GM19455 (cell line): ENCODE results near the gene DIP2B.
"Not testable (repeated sequence)": the region's sequence is repeated elsewhere in the genome, so short reads cannot be mapped to it uniquely, and the experiment has no call there.

Experiments
- ATAC-seq: cut with Tn5 transposase; IDR thresholded peaks from one replicate; pipeline ENCODE4 v1.9.1; 2021; ENCODE audit not compliant: unreplicated experiment

The DIP2B gene

GRCh38 chr12:50665170-50665569 lies 160.4 kb downstream of the DIP2B start:
- ATAC-seq: no peak

- no peak for ATAC-seq
These were observed 160.8 kb downstream of the DIP2B start for GRCh38 chr12:50665609-50666008.

DNA sequence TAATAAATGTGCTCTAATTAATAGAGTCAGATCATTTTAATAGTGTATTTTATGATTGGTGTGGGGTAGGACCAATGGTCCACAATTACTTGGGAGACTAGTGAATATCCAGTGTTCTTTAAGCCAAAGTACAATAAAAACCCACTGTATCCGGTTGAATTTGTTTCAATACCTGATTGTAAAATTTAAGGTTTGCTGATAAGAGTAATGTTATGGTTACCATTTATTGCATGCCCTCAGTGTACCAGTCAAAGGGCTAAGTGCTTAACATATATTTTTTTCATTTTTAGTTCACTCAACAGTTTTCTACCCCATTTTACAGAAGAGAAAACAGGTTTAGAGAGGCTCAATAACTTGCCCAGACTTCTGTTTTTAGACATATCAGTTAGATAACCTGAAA lies 161.2 kb downstream of the DIP2B start:
- ATAC-seq: no peak

DNA sequence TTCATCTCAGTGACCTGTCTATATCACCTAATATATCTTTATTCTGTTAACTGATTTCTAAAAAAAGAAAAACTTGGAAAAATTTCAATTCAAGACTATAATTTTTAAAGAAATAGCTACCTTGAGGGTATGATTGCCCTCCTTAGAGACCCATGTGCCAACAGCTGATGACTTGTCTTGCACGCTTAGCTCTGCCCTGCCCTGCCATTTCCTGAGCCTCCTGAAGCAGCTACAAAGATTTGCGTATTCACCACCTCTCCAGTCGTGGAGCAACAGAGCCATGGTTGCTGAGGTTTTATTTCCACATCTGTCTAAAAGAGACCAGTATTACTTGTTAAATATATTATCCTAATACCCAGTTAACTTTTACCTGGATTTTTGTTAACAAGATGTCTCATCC lies 167.4 kb downstream of the DIP2B start:
- ATAC-seq: no peak

GRCh38 chr12:50676756-50677155 lies 172.0 kb downstream of the DIP2B start:
- no peak for ATAC-seq

DNA sequence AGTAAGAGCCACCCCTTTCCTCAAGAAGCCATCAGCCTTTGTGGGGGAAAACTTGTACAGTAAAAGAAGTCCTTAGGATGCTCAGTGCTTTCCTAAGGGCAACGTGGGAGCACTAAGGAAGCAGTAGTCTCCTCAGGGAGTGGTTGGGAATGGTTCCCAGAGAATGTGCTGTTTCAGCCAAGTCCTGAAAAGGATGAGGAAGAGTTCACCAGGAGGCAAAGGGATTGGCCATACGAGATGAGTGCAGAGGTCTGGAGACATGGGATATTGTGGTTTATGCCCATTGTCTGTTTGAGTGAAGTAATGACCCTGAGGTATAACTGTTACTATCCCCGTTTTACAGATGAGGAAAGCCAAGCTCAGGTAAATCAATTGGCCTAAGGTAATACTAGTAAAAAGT lies 173.1 kb downstream of the DIP2B start:
- no peak for ATAC-seq

GRCh38 chr12:50678650-50679365 lies 174.0 kb downstream of the DIP2B start:
- no peak for ATAC-seq

DNA sequence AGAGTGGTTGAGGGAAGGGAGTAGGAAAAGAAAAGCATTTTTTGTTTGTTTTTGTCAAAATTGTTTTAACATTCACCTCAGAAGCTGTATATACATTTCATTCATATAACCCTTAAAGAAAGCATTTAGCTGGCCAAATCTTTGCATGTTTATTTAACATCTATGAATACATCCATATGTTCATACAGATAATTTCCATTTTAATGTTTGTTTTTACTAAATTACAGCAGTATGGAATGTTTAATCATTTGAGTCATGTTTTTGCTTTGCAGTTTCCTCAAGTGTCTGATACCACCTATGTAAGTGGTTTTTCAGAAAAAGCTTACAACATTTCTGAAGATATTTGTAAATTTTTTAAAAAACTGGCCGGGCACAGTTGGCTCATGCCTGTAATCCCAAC lies 174.8 kb downstream of the DIP2B start:
- ATAC-seq: no peak

- not testable (repeated sequence) for ATAC-seq
These were observed 176.3 kb downstream of the DIP2B start for GRCh38 chr12:50681064-50681463.

GRCh38 chr12:50685641-50686040 lies 180.9 kb downstream of the DIP2B start:
- no peak for ATAC-seq

DNA sequence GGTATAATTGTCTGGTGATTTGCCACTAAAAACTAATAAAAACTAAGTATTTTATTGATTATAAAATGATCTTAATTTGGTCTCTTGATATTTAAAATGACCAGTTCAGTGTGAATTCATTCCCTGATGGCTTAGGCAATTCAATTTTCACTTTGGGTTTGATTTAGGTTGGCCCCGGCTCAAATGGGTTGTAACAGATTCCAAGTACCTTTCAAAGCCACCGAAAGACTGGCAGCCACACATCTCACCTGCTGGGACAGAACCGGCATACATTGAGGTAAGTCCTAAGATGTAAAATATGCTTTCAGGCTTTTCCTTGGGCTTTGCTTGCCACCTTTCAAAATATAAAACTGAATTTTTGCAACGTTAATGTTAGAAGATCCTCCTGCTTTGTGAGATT lies 181.6 kb downstream of the DIP2B start:
- ATAC-seq: no peak

DNA sequence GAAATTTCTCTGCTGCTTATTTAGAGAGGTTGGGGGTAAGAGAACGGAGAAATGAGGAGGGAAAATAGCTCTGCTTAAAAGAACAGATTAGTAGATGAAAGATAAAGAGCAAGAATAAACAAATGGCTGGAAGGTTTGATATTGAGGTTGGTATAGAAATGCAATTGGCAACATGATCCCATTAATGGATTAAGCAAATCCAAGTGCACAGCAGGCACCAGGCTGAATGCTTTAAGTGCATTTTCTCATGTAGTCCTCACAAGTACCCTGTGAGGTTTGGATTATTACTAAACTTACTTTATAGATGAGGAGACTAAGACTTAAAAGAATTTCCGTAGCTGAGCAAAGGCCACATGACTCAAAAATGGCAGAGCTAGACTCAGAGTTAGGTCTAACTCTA lies 182.2 kb downstream of the DIP2B start:
- ATAC-seq: no peak

DNA sequence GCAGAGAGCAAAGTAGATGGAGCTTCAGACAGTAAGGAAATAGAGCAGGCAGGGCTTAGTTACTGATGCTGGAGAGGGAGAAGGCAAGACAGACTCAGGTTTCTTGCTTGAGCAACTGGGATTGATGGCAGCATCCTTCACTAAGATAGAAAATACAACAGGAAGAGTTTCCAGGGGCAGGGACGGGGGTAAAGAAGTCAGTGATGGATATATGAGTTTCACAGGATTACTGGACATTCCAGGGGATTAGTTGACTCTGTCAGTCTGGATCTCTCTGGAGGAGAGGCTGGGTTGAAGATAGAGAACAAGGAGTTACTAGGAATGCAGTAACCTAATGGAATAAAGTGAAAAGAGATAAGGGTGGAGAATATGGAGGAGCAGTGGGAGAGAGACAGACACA lies 184.7 kb downstream of the DIP2B start:
- ATAC-seq: no peak

DNA sequence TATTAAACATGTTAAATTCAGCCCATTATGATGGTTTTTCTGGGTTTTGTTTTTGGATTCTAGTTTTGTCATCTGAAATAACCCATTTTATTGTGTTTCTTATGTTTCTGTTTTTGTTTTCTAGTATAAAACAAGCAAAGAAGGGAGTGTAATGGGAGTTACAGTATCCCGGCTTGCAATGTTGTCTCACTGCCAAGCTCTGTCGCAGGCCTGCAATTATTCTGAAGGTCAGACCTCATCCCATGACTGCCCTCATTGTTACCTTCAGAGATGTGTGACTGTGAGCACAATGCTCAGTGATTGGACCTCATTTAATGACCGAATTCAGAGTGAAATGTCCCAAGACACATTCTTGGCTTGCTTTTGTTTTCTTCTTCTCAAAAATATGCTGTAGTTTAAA lies 186.1 kb downstream of the DIP2B start:
- ATAC-seq: no peak

GRCh38 chr12:50695961-50696360 lies 191.2 kb downstream of the DIP2B start:
- ATAC-seq: no peak

DNA sequence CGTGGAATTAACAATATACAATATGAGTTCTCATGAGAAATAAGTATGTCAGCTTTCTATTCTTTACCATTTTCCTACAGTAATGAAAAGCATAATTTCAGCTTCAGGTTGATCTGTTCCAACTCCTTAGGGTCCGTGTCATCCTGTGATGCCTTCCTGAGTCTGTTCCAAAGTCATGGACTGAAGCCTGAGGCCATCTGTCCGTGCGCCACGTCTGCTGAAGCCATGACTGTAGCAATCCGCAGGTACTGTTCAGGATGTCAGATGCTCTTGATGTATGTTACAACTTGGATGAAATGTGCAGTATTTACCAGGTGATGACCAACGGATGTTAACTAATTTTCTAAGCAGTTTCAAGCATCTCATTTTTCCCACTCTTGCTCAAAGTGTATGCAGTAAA lies 192.1 kb downstream of the DIP2B start:
- ATAC-seq: no peak

DNA sequence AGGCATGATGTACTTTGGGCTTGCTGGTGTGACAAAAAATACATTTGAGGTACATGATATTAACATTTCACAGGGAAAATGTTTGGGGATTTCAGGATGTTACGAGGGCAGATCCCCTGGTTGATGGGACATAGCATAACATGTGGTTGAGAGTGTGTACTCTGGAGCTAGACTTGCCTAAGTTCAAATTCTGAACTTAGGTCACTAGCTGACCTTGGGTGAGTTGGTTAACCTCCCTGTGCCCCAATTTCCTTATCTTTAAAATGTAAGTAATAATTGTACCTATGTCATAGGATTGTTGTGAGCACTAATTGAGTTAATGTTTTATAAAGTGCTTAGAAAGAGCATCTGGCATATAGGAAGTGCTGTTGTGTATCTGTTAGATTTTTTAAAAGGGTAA lies 194.4 kb downstream of the DIP2B start:
- no peak for ATAC-seq

DNA sequence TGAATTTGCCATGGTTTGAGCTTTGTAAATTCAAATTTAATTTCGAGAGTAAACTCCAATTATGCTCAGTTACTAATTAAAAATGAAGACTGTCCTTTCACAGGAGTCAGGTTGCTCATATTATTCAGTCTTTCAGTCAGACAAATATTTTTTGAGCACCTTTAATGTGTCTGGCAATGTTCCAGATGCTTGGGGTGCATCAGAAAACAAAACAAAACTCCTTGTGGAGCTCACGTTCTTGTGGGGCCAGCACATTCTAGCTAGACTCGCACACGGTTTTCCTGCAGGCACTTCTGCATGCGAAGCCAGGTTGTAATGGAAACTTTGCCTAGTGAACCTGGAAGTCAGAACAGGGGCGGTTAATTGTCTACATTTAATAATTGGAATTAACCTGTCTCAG lies 195.2 kb downstream of the DIP2B start:
- ATAC-seq: no peak

DNA sequence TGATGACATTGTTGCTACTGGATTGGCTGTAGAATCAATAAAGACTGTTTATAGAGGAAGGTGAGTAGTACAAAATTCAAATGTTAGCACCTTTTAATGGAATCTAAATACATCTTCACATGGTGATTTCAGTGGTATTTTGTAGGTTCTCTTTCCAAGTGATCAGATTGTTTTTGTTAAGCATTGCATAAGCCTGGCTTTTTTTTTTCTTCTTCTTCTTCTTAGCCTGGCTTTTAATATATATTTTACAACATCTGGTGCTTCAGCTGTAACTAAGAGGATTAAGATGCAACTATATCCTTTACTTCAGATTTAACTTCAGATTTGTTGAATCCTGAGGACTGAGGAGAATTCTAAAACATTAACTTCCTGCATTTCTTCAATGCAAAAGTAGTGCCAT lies 201.8 kb downstream of the DIP2B start:
- no peak for ATAC-seq

GRCh38 chr12:50707396-50707795 lies 202.6 kb downstream of the DIP2B start:
- ATAC-seq: no peak

DNA sequence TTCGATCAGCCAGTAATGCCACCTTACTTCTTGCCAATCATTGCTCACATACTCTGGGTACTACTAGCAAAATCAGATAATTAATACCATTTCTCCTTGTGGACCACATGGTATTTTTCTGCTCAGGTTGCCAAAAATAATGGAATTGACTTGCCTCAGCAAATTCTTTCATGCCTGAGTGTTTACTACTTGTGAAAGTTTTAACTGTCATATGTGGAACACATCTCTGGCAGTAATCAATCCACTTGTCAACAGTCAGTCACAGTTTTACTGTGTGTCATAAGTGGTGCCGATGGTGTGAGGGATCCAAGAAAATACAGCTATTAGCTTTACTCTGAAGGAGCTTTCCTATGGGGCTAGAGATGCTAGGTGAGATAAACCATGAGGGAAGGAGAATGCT lies 203.8 kb downstream of the DIP2B start:
- ATAC-seq: no peak

DNA sequence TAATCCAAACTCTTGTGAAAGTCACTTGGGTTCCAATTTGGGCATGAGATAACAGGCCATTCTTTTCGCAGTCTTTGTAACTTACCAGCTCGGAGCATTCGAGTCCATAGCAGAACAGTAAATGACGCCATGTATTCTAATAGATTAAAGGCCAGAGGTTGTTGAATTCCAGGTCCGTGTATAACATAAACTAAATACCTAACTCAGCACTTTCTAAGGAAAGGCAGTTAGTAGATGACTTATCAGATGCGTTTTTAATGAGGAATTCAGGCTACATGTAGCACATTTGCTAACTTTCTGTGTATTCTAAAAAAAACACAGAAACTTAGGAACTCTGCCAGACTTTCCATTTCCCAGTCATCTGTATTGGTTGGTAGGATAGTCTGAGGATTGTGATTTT lies 206.3 kb downstream of the DIP2B start:
- no peak for ATAC-seq

DNA sequence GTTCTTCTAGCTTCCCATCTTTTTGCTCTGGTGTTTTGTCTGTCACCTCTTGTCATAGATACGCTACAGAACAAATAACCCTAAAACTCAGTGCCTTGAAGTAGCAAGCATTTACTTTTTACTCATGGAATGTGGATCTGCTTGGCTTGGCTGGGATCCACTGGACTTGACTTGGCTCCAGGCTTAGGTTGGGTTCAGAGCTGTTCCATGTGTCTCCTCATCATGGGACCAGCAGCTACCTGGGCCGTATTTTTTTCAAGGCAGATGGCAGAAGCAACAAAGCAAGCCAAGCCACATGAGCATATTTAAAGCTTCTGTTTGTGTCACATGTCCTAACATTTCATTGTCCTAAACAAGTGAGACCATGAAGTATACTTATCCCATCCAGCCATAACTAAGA lies 210.4 kb downstream of the DIP2B start:
- ATAC-seq: no peak
